Keratinocyte (primary cell): ENCODE data around the gene ERVH48-1. TPM values are rescaled to one million over a fixed set of nuclear protein-coding genes. Genes with fewer than 3 reads are reported as not detected.

Experiments used
- DNase-seq: peaks from one replicate; pipeline ENCODE4 v3.0.0-alpha.2; 2011; ENCODE audit warnings: low read depth, missing footprints, low spot score
- FAIRE-seq: peaks from 2 replicates; lab custom pipeline; 2011; peaks lifted over from hg19 to GRCh38; lab: Jason Lieb, UNC
- H2AFZ ChIP-seq: 2 replicates; pipeline ENCODE4 v1.6.0; 2012; ENCODE audit warnings: low read length, control low read depth, inconsistent platforms; ENCODE audit not compliant: control insufficient read depth
- H3K27ac ChIP-seq: 2 replicates; pipeline ENCODE4 v1.5.1; 2011; ENCODE audit warnings: low read length; ENCODE audit not compliant: control insufficient read depth, insufficient read depth
- H3K27me3 ChIP-seq: 3 replicates; pipeline ENCODE4 v1.6.0; 2011; ENCODE audit warnings: low read length; ENCODE audit not compliant: control insufficient read depth, insufficient read depth; ENCODE audit errors: extremely low read depth
- H3K36me3 ChIP-seq, 2 experiments: 2 replicates in 1 of 2; 3 replicates in 1 of 2; pipeline ENCODE4 v1.5.1; 2011; ENCODE audit warnings: low read length in 2 of 2, mild to moderate bottlenecking in 1 of 2; ENCODE audit not compliant: control insufficient read depth in 2 of 2, insufficient read depth in 2 of 2; ENCODE audit errors: extremely low read depth in 1 of 2
- H3K4me1 ChIP-seq: 3 replicates; pipeline ENCODE4 v1.5.1; 2011; ENCODE audit warnings: low read length; ENCODE audit not compliant: control insufficient read depth, insufficient read depth; ENCODE audit errors: extremely low read depth
- H3K4me2 ChIP-seq: 3 replicates; pipeline ENCODE4 v1.6.0; 2011; ENCODE audit warnings: low read depth, low read length; ENCODE audit not compliant: control insufficient read depth, insufficient read depth; ENCODE audit errors: extremely low read depth
- H3K4me3 ChIP-seq, 3 experiments: fragments of 200-600 bp in 1 of 3; sonication (generic) in 1 of 3; 2 replicates in 2 of 3; 3 replicates in 1 of 3; pipeline ENCODE4 v1.5.1; 2011 to 2016; ENCODE audit warnings: low read length in 3 of 3, mild to moderate bottlenecking in 3 of 3, control low read depth in 2 of 3, inconsistent platforms in 1 of 3, low read depth in 1 of 3, mixed read lengths in 1 of 3, mixed run types in 1 of 3, moderate library complexity in 1 of 3; ENCODE audit not compliant: control insufficient read depth in 2 of 3, insufficient read depth in 2 of 3; ENCODE audit errors: extremely low read depth in 1 of 3
- H3K79me2 ChIP-seq: 2 replicates; pipeline ENCODE4 v1.6.0; 2012; ENCODE audit warnings: low read length; ENCODE audit not compliant: control insufficient read depth, insufficient read depth
- H3K9ac ChIP-seq: 3 replicates; pipeline ENCODE4 v1.6.0; 2011; ENCODE audit warnings: low read length; ENCODE audit not compliant: control insufficient read depth, insufficient read depth; ENCODE audit errors: extremely low read depth
- H3K9me1 ChIP-seq: 3 replicates; pipeline ENCODE4 v1.6.0; 2011; ENCODE audit warnings: low read length; ENCODE audit not compliant: control insufficient read depth, insufficient read depth; ENCODE audit errors: extremely low read depth
- H3K9me3 ChIP-seq: 2 replicates; pipeline ENCODE4 v1.5.1; 2012; ENCODE audit warnings: low read depth, low read length; ENCODE audit not compliant: control insufficient read depth
- H4K20me1 ChIP-seq: 3 replicates; pipeline ENCODE4 v1.6.0; 2011; ENCODE audit warnings: low read length; ENCODE audit not compliant: control insufficient read depth, insufficient read depth; ENCODE audit errors: extremely low read depth
- EZH2 ChIP-seq: IDR thresholded peaks from one replicate; pipeline ENCODE4 v1.6.1; 2012; ENCODE audit warnings: inconsistent platforms, mild to moderate bottlenecking, low read length, moderate library complexity
- dilution Hi-C: fragments of 300-500 bp; cut with MboI; formaldehyde crosslinking; loops from one replicate; pipeline ENCODE4 v1.7.0; 2020; ENCODE audit warnings: low sequenced_read_pairs; ENCODE audit not compliant: extremely low pct_ligation_motif_present
- polyA plus RNA-seq, 5 experiments: library from polyadenylated mRNA; depleted of rRNA in 3 of 5; stranded (reverse) in 3 of 5; stranded (forward) in 1 of 5; unstranded in 1 of 5; fragments of >200 nt; gene quantifications; 1 replicate in 1 of 5; 2 replicates in 3 of 5; 3 replicates in 1 of 5; pipeline versions ENCODE4 v1.2.1 to v1.2.3, GENCODE V29; 2011 to 2012; ENCODE audit warnings: missing spikeins in 2 of 5, low read depth in 1 of 5, low replicate concordance in 1 of 5
- TF ChIP-seq, protein P1 (sequence below), 3 experiments: IDR thresholded peaks in 1 of 3; conservative IDR thresholded peaks in 1 of 3; optimal IDR thresholded peaks in 1 of 3; 2 replicates in 2 of 3; 3 replicates in 1 of 3; pipeline versions ENCODE3 to v1.5.1; 2011; ENCODE audit warnings: low read length in 3 of 3, mild to moderate bottlenecking in 3 of 3, moderate library complexity in 2 of 3, control low read depth in 1 of 3, inconsistent platforms in 1 of 3; ENCODE audit not compliant: insufficient read depth in 2 of 3; ENCODE audit errors: extremely low read depth in 1 of 3

Gene ERVH48-1
- polyA plus RNA-seq, 1 donor (not counting 4 experiments of a cell fraction or from before 2014, with no cell fraction given) = 0.03 TPM

DNA sequence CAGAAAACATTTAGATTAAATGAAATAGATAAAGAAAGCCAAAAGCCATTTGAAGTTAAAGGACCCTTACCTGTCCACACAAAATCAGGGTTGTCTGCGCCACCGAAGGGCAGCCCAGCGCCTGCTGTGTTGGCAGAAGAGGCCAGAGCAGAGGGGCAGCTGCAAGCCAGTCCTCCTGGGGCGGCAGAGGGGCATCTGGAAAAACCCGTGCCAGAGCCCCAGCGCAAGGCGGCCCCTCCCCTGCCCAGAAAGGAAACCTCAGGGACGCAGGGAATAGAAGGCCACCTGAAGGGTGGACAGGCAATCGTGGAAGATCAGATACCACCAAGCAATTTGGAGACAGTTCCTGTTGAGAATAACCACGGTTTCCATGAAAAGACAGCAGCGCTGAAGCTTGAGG lies 21.6 kb downstream of the ERVH48-1 start:
- Histone ChIP-seq H3K79me2 (peaks cover 39% of the 10 kb centered on the region), H3K36me3 (peaks cover 23 to 39% of the 10 kb centered on the region in 2 experiments), H3K9me1 (no peaks in the 10 kb centered on the region), H3K9ac (no peak overlapping the region), H3K4me2 (no peak overlapping the region), H3K4me3 (no peak overlapping the region), H4K20me1 (peaks cover 3% of the 10 kb centered on the region), H3K4me1 (no peaks in the 10 kb centered on the region), H3K27me3 (no peaks in the 10 kb centered on the region), H2AFZ (no peak overlapping the region), H3K27ac (no peak overlapping the region), H3K9me3 (no peaks in the 10 kb centered on the region)
- dilution Hi-C loops = no loop called here
- no peak for DNase-seq
- TF ChIP-seq EZH2 = no peak
- TF ChIP-seq, protein P1, sequence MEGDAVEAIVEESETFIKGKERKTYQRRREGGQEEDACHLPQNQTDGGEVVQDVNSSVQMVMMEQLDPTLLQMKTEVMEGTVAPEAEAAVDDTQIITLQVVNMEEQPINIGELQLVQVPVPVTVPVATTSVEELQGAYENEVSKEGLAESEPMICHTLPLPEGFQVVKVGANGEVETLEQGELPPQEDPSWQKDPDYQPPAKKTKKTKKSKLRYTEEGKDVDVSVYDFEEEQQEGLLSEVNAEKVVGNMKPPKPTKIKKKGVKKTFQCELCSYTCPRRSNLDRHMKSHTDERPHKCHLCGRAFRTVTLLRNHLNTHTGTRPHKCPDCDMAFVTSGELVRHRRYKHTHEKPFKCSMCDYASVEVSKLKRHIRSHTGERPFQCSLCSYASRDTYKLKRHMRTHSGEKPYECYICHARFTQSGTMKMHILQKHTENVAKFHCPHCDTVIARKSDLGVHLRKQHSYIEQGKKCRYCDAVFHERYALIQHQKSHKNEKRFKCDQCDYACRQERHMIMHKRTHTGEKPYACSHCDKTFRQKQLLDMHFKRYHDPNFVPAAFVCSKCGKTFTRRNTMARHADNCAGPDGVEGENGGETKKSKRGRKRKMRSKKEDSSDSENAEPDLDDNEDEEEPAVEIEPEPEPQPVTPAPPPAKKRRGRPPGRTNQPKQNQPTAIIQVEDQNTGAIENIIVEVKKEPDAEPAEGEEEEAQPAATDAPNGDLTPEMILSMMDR (optimal IDR thresholded peaks at IDR 0.05 in 1 of 3, IDR thresholded peaks at IDR 0.05 in 1 of 3, conservative IDR thresholded peaks at IDR 0.05 in 1 of 3; ENCODE audit: extremely low read depth in 1 of 3, insufficient read depth in 2 of 3, low read length in 3 of 3) = no peak
- FAIRE-seq = no peak

DNA sequence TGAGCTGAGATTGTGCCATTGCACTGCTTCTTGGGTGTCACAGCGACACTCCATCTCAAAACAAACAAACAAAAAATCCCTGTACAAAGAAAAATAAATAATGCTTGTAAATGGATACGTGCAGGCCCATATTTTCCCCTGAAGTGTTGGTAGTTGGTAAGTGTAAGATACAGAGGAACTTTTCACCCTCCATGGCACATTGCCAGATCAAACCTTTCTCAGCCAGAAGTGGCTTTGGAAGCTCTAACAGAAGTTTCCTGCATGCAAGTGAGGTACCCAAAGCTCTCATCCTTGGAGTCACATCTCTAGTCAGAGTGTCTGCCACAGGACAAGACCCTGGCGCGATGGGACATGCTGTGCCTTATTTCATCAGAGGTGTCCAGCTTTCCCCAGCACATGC lies 25.0 kb downstream of the ERVH48-1 start:
- Histone ChIP-seq H3K79me2 (peaks cover 51% of the 10 kb centered on the region), H3K9me3 (no peaks in the 10 kb centered on the region), H2AFZ (no peak overlapping the region), H3K4me3 (no peak overlapping the region), H4K20me1 (peaks cover 6% of the 10 kb centered on the region), H3K27me3 (no peaks in the 10 kb centered on the region), H3K4me1 (no peaks in the 10 kb centered on the region), H3K4me2 (no peak overlapping the region), H3K27ac (no peak overlapping the region), H3K9ac (no peak overlapping the region), H3K9me1 (no peaks in the 10 kb centered on the region), H3K36me3 (peaks cover 22 to 29% of the 10 kb centered on the region in 2 experiments)
- FAIRE-seq (no peak), DNase-seq (no peak)
- no peak for TF ChIP-seq EZH2
- TF ChIP-seq, protein P1 (optimal IDR thresholded peaks at IDR 0.05 in 1 of 3, IDR thresholded peaks at IDR 0.05 in 1 of 3, conservative IDR thresholded peaks at IDR 0.05 in 1 of 3; ENCODE audit: extremely low read depth in 1 of 3, insufficient read depth in 2 of 3, low read length in 3 of 3) = no peak
- dilution Hi-C loops = no loop called here
